Erythroblast (primary cell): Measurements from ENCODE around the gene ALPI.

Source experiments
- GATA1 ChIP-seq: IDR thresholded peaks from 2 replicates; pipeline ENCODE4 v1.6.1; 2011; ENCODE audit warnings: low read depth, mild to moderate bottlenecking, control low read depth, low read length, moderate library complexity
- POLR2A ChIP-seq: IDR thresholded peaks from 2 replicates; pipeline ENCODE4 v1.6.1; 2011; ENCODE audit warnings: mild to moderate bottlenecking, low read length

DNA sequence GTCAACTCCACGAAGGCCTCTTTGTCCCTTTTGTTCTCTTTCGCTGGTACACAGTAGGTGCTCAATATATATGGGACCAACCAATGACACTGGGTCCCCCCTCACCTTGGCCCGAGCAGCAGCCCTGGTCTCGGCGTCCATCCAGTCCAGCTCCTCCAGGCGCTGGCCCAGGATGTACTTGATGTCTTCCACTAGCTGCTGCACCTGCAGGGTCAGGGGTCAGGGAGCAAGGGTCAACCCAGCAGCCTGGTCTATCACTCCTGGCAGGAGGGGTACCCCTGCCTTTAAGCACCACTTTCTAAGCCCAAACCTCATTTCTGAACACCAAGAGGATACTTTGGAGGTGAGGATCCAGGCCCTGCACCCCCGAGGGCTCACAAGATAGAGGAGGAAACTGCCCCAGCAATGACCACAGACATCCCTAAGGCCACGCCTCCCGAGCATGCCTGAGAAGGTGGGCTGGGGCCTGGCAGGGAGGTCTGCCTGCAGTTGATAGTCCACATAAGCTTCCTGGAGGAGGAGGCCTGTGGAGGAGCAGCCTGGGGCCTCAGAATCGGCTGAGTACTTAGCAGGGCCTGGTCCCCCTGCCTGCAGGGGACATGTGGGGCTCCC, 27.5 kb downstream of the ALPI start:
- TF ChIP-seq POLR2A (no peak), GATA1 (no peak)
